GM13977 (cell line): ENCODE results near the gene PTCH2.

ENCODE experiments used
- DNase-seq: peaks from one replicate; pipeline ENCODE4 v3.0.0; 2012; ENCODE audit warnings: low spot score
- in situ Hi-C: fragments of 300-500 bp; cut with MboI; formaldehyde crosslinking; loops from one replicate; pipeline ENCODE4 v1.12.0; 2022; ENCODE audit warnings: low sequenced_read_pairs, low pct_unique_long_range_greater_than_20kb, mixed read lengths, inconsistent platforms; ENCODE audit not compliant: unreplicated experiment
- TF ChIP-seq, protein P1 (sequence below): IDR thresholded peaks from 2 replicates; pipeline ENCODE4 v1.5.1; 2012; ENCODE audit warnings: mild to moderate bottlenecking, control low read depth; ENCODE audit not compliant: insufficient read depth; ENCODE audit errors: extremely low read depth, missing control alignments

Gene PTCH2

DNA sequence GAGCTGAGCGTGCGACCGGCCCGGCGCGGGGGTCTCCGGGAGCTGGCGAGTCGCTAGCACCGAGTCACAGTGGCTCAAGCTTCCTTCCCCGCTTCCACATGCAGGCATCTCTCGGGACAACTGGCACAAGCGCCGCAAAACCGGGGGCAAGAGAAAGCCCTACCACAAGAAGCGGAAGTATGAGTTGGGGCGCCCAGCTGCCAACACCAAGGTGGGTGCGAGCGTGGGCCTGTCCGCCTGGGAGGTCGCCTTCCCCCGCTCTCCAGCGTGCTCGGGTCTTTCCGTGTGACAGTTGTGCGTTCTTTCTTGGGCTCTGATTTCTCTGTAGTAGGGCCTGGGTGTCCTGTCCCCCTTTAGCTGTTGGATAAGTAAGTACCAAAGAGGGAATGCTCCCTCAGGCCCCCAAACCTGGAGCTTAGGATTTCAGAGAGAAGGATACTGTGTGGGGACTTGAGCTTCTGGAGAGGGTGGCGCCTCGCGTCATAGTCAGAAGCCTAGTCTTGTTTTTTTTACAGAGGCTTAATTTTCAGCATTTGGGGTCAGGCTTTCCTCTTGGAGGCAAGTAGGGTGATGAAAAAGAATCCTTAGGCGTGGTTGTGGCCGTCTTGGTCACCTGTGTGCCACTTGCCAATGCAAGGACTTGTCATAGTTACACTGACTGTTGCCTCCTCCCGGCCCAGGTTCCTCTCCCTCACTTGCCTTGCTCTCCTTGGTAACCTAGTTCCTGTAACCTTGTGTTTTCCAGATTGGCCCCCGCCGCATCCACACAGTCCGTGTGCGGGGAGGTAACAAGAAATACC, 66.9 kb downstream of the PTCH2 start:
- no peak for DNase-seq
- in situ Hi-C loops: no loop called here
- TF ChIP-seq, protein P1, sequence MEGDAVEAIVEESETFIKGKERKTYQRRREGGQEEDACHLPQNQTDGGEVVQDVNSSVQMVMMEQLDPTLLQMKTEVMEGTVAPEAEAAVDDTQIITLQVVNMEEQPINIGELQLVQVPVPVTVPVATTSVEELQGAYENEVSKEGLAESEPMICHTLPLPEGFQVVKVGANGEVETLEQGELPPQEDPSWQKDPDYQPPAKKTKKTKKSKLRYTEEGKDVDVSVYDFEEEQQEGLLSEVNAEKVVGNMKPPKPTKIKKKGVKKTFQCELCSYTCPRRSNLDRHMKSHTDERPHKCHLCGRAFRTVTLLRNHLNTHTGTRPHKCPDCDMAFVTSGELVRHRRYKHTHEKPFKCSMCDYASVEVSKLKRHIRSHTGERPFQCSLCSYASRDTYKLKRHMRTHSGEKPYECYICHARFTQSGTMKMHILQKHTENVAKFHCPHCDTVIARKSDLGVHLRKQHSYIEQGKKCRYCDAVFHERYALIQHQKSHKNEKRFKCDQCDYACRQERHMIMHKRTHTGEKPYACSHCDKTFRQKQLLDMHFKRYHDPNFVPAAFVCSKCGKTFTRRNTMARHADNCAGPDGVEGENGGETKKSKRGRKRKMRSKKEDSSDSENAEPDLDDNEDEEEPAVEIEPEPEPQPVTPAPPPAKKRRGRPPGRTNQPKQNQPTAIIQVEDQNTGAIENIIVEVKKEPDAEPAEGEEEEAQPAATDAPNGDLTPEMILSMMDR: no peak

- peak; percentile 93 for DNase-seq
- TF ChIP-seq, protein P1: no peak
- in situ Hi-C loops: no loop called here
Measured at GRCh38 chr1:44775078-44775929, 67.7 kb downstream of the PTCH2 start, which contains the start of gene RPS8. TSS of gene RPS8 (plus strand) at chr1:44775540. CDS start at chr1:44775597, 57 bp downstream.
